K562 treated with DMSO at 1 percent for 24 hours (cell line): ENCODE data around the gene PAN3. TPM values are rescaled to one million over a fixed set of nuclear protein-coding genes. Genes with fewer than 3 reads are reported as not detected.

Source experiments
- total RNA-seq: library from RNA; unstranded; fragments of 300-600 nt; gene quantifications from 2 replicates; pipeline ENCODE4 v1.2.3, GENCODE V29; 2022; ENCODE audit warnings: low read depth; ENCODE audit not compliant: insufficient read depth

The PAN3 gene, protein sequence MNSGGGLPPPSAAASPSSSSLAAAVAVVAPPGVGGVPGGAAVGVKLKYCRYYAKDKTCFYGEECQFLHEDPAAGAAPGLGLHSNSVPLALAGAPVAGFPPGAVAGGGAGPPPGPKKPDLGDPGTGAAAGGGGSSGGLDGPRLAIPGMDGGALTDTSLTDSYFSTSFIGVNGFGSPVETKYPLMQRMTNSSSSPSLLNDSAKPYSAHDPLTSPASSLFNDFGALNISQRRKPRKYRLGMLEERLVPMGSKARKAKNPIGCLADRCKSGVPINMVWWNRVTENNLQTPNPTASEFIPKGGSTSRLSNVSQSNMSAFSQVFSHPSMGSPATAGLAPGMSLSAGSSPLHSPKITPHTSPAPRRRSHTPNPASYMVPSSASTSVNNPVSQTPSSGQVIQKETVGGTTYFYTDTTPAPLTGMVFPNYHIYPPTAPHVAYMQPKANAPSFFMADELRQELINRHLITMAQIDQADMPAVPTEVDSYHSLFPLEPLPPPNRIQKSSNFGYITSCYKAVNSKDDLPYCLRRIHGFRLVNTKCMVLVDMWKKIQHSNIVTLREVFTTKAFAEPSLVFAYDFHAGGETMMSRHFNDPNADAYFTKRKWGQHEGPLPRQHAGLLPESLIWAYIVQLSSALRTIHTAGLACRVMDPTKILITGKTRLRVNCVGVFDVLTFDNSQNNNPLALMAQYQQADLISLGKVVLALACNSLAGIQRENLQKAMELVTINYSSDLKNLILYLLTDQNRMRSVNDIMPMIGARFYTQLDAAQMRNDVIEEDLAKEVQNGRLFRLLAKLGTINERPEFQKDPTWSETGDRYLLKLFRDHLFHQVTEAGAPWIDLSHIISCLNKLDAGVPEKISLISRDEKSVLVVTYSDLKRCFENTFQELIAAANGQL
- 5.4 and 6.8 TPM in 2 replicates for total RNA-seq

DNA sequence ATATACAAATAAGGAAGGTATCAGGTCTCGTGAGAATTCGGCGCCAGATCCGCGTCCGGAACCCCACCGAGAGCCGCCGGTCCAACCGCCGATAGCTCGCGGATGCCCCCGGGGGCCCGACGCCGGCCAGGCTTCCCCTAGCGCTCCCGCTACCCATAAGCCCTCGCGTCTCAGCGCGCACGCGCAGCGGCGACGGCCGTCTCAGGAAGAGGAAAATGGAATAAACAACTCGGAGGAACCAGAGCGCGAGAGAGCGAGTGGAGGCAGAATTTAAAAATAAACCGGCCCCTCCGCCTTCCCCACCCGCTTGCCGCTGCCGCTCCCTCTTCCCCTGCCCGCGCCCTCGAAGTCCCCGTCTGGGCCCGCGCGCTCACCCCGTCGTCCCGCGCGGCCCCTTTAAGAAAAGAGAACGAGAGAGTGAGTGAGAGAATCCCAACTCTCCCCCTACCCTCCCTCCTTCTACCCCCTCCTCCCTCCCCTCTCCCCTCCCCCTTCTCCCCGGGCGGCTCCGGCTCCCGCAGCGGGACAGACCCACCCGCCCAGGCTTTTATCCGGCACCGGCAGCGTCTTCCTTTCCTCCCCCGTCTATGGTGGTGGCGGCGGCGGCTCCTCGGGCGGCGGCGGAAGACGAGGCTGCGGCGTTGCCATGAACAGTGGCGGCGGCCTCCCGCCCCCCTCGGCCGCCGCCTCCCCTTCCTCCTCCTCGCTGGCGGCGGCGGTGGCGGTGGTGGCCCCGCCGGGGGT is at the start of gene PAN3:
Gene PAN3 (plus strand): TSS at position 534 of the 744 bp plus-strand sequence. CDS start 113 bp downstream, at position 647.

DNA sequence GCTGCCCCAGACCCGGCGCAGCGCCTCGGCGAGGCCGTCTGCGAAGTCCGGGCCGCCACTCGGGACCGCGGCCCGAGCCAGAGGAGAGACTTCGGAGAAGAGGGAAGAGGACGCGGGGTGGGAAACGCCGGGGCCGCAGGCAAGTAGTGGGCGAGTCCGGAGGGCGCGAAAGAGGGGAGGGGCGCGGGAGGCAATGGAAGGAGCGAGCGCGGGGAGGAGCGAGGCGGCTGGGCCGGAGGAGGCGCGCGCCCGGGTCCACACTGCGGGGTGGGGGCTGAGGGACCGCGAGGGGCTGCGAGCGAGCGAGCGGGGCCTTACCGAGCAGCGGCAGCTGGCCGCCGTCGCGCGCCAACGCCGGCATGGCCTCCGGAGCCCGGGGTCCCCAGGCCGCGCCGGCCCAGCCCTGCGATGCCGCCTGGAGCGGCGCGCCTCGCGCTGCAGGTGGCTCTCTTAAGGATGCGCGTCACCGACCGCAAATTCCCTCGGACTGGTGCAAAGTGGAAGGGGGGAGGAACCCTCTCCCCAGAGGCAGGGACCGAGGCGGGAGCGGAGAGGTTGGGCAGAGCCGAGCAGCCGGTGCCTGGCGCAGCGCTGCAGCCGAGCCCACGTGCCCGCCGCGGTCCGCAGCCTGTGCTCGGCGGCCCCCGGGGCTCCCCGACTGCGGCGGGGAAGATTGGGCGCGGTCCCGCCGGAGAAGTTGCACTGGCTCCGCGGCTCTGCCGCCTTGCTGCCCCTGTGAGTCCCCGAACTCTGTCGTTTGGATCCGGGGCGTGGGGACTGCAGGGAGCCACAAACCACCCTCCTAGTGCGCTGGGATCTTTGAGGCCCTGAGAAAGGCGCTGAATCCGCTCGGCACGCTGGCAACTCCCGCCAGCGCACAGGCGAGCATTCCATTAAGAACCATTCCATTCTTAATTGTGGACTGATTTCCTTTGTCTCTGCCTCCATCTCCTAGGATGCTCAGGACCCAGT is 37.9 kb upstream of the PAN3 start, which contains the start of gene FLT3:
Gene FLT3 (minus strand): TSS at position 427 of the 972 bp plus-strand sequence. CDS start 66 bp downstream, at position 361.

Other genes with a start within 250 kb of the PAN3 start
- not detected in 2 replicates for gene PDX1, start 218.5 kb upstream of the PAN3 start, total RNA-seq
- gene CDX2, start 169.2 kb upstream of the PAN3 start, total RNA-seq = not detected in 2 replicates
- not detected in 2 replicates for gene URAD, start 149.9 kb upstream of the PAN3 start, total RNA-seq
- gene FLT3, start 38.0 kb upstream of the PAN3 start, total RNA-seq = not detected in 2 replicates